ENCODE measurements around the gene FOXP1. TPM values are rescaled to one million over a fixed set of nuclear protein-coding genes. Genes with fewer than 3 reads are reported as not detected.

The FOXP1 gene
- total RNA-seq, 2 experiments from 2014 or later = 493 to 508 TPM

DNA sequence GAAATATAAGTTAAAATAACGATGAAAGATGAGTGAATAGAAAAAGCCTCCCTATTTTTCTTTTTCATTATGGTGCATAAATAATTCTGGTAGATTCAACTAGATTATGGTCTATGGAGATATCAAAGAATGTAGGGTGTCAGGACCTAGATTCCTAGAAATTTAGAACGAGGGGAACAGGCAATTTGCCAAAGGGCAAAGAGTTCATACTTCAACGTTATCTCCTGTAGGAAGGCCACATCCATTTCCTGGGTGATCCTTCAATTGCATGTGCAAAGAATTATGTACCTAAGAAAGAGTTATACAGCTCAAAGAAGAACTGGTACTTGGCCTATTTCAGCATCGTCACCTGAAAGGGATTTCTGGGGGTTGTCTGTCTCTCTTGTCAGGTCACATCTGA is 351.8 kb downstream of the FOXP1 start:
- H3K27ac Mint-ChIP-seq = peak overlapping the region; percentile 87
- H3K27ac ChIP-seq (ENCODE audit: low read depth in 1 of 2, low read length in 2 of 2) = no peak overlapping the region

GRCh38 chr3:71229905-71230657 is 353.4 kb downstream of the FOXP1 start:
- Mint-ChIP-seq H3K4me1 (ENCODE audit: low read depth) (peaks cover 86% of the 10 kb centered on the region), H3K27ac (peak overlapping the region; percentile 87), H3K9me3 (no peaks in the 10 kb centered on the region), H3K4me3 (peak overlapping the region; percentile 43), H3K36me3 (ENCODE audit: low read depth) (peaks cover 36% of the 10 kb centered on the region), H3K27me3 (no peaks in the 10 kb centered on the region)
- DNase-seq = peak in 5 of 14 experiments; percentile 15 to 55 (median 40)
- no peaks in the 10 kb centered on the region for H3K27me3 ChIP-seq (ENCODE audit: control insufficient read depth in 1 of 2, insufficient read depth in 2 of 2, low read length in 2 of 2)
- peaks cover 24% of the 10 kb centered on the region for H3K4me1 ChIP-seq (ENCODE audit: insufficient read depth, low read length)
- ChIA-PET CTCF (interaction anchor here (1.9 kb wide), 1 partner anchor 12 kb away, joined by 6 read pairs; no protein-coding TSS in a partner anchor), POLR2A (interaction anchor here (0.6 to 1.1 kb wide), 3 partner anchors 24 to 203 kb away, joined by 3 read pairs; no protein-coding TSS in a partner anchor)
- no peak for TF ChIP-seq CTCF (IDR thresholded peaks at IDR 0.05)
- H3K27ac ChIP-seq (ENCODE audit: low read depth in 1 of 2, low read length in 2 of 2) = no peak overlapping the region
- no peaks in the 10 kb centered on the region for H3K9me3 ChIP-seq (ENCODE audit: control insufficient read depth in 1 of 2, insufficient read depth in 1 of 2, low read length in 2 of 2)
- intact Hi-C loops (cut with DNase I, micrococcal nuclease) = loop anchor here in 1 of 2 experiments (2.0 to 5.0 kb wide), 3 partner anchors 43 to 352 kb away; partner anchors contain the start of gene FOXP1
- no peaks in the 10 kb centered on the region for H3K36me3 ChIP-seq (ENCODE audit: insufficient read depth, low read length)
- no peak overlapping the region for H3K4me3 ChIP-seq (ENCODE audit: low read length)
- peak; percentile 30 for ATAC-seq (ENCODE audit: poor library complexity)

More for the DNA sequence above, 351.8 kb downstream of the FOXP1 start:
- H3K9me3 Mint-ChIP-seq = peaks cover 2% of the 10 kb centered on the region
- DNase-seq = no peak
- ATAC-seq (ENCODE audit: poor library complexity) = no peak
- ChIA-PET POLR2A (interaction anchor here (1.3 to 1.5 kb wide), 2 partner anchors 11 to 353 kb away, joined by 4 to 5 read pairs; no protein-coding TSS in a partner anchor), CTCF (no interaction called here)
- peaks cover 44% of the 10 kb centered on the region for H3K36me3 Mint-ChIP-seq (ENCODE audit: low read depth)
- intact Hi-C loops (cut with DNase I, micrococcal nuclease) = loop anchor here in 1 of 2 experiments (2.0 kb wide), 1 partner anchor 73 kb away; no protein-coding TSS in a partner anchor
- no peaks in the 10 kb centered on the region for H3K36me3 ChIP-seq (ENCODE audit: insufficient read depth, low read length)
- H3K27me3 Mint-ChIP-seq = no peaks in the 10 kb centered on the region
- H3K9me3 ChIP-seq (ENCODE audit: control insufficient read depth in 1 of 2, insufficient read depth in 1 of 2, low read length in 2 of 2) = peaks cover 0 to 7% of the 10 kb centered on the region in 2 experiments
- H3K4me1 Mint-ChIP-seq (ENCODE audit: low read depth) = peaks cover 77% of the 10 kb centered on the region
- no peak for TF ChIP-seq CTCF (IDR thresholded peaks at IDR 0.05)
- H3K27me3 ChIP-seq (ENCODE audit: control insufficient read depth in 1 of 2, insufficient read depth in 2 of 2, low read length in 2 of 2) = no peaks in the 10 kb centered on the region
- no peak overlapping the region for H3K4me3 ChIP-seq (ENCODE audit: low read length)
- H3K4me3 Mint-ChIP-seq = no peak overlapping the region
- peaks cover 13% of the 10 kb centered on the region for H3K4me1 ChIP-seq (ENCODE audit: insufficient read depth, low read length)

DNA sequence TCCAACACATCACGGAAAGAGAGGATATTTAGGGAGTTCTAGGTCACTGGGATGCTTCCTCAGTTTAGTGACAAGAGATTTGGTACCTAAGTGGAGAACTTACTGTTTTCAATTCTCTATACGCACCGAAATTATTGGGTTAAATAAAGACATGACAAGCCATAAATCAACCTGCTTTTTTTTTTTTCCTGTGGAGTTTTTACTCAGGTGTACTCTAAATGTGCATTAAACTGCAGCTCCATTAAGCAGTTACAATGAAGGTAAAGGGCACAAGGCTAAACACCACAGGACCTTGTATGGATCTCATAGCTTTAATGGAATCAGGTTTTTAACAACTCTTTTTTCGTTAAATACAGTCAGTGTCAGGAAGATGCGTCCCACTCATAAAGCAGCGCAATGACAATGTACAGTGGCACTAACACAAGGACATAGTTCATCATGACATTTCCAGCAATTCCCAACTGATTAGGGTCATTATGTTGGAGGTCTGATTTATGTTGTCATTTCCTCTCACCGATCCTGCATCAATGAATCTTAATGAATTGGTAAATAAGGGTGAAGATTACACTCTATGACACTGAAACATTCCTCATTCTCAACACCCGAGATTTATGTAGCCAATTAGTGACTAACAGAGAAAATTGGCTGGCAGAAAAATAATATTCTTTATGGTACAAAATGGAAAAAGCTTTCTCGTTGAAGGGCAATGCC is 355.2 kb downstream of the FOXP1 start:
- ChIA-PET POLR2A (interaction anchor here (1.0 kb wide), 1 partner anchor 32 kb away, joined by 3 read pairs; no protein-coding TSS in a partner anchor), CTCF (interaction anchor here (1.9 kb wide), 1 partner anchor 14 kb away, joined by 6 read pairs; no protein-coding TSS in a partner anchor)
- Histone ChIP-seq H3K9me3 (ENCODE audit: control insufficient read depth in 1 of 2, insufficient read depth in 1 of 2, low read length in 2 of 2) (no peaks in the 10 kb centered on the region), H3K4me3 (ENCODE audit: low read length) (no peak overlapping the region), H3K27me3 (ENCODE audit: control insufficient read depth in 1 of 2, insufficient read depth in 2 of 2, low read length in 2 of 2) (no peaks in the 10 kb centered on the region), H3K4me1 (ENCODE audit: insufficient read depth, low read length) (peaks cover 24% of the 10 kb centered on the region), H3K27ac (ENCODE audit: low read depth in 1 of 2, low read length in 2 of 2) (no peak overlapping the region), H3K36me3 (ENCODE audit: insufficient read depth, low read length) (no peaks in the 10 kb centered on the region)
- peak overlapping the region; percentile 87 for H3K27ac Mint-ChIP-seq
- ATAC-seq (ENCODE audit: poor library complexity) = no peak
- intact Hi-C loops (cut with DNase I, micrococcal nuclease) = loop anchor here in 1 of 2 experiments (5.0 kb wide), 2 partner anchors 41 to 354 kb away; partner anchors contain the start of gene FOXP1
- no peaks in the 10 kb centered on the region for H3K27me3 Mint-ChIP-seq
- H3K4me1 Mint-ChIP-seq (ENCODE audit: low read depth) = peaks cover 86% of the 10 kb centered on the region
- no peak for TF ChIP-seq CTCF (IDR thresholded peaks at IDR 0.05)
- DNase-seq = no peak
- peaks cover 35% of the 10 kb centered on the region for H3K36me3 Mint-ChIP-seq (ENCODE audit: low read depth)
- H3K9me3 Mint-ChIP-seq = no peaks in the 10 kb centered on the region
- H3K4me3 Mint-ChIP-seq = peak overlapping the region; percentile 7
